Fibroblast of skin of right biceps (primary cell): Measurements from ENCODE around the gene ACTMAP.
"Not testable (repeated sequence)": the region's sequence is repeated elsewhere in the genome, so short reads cannot be mapped to it uniquely, and the experiment has no call there.

Experiments
- DNase-seq: peaks from one replicate; pipeline ENCODE4 v3.0.0-alpha.2; 2013

ACTMAP gene

GRCh38 chr19:40775632-40776022 lies 25.4 kb upstream of the ACTMAP start:
- no peak for DNase-seq

GRCh38 chr19:40774916-40775631 lies 24.8 kb upstream of the ACTMAP start, which contains the start of gene MIA:
TSS of gene MIA (plus strand) at chr19:40775521. CDS start at chr19:40775543, 22 bp downstream.
- DNase-seq = no peak

- peak; percentile 19 for DNase-seq
These were observed 21.0 kb upstream of the ACTMAP start for GRCh38 chr19:40771101-40771862.

- no peak for DNase-seq
These were observed 18.6 kb upstream of the ACTMAP start for GRCh38 chr19:40768869-40769268.

GRCh38 chr19:40766385-40766784 lies 16.1 kb upstream of the ACTMAP start:
- DNase-seq = not testable (repeated sequence)

GRCh38 chr19:40763963-40764362 lies 13.7 kb upstream of the ACTMAP start:
- DNase-seq = no peak

- no peak for DNase-seq
These were observed 13.2 kb upstream of the ACTMAP start for GRCh38 chr19:40763526-40763925.

GRCh38 chr19:40762754-40763470 lies 12.6 kb upstream of the ACTMAP start:
- DNase-seq = no peak

- no peak for DNase-seq
These were observed 9.1 kb upstream of the ACTMAP start for GRCh38 chr19:40759352-40759751.

- DNase-seq = no peak
These were observed 8.2 kb upstream of the ACTMAP start for GRCh38 chr19:40758491-40758890.

- DNase-seq = no peak
These were observed 6.3 kb upstream of the ACTMAP start for GRCh38 chr19:40756502-40757110.

GRCh38 chr19:40755791-40756190 lies 5.5 kb upstream of the ACTMAP start:
- no peak for DNase-seq

GRCh38 chr19:40755248-40755624 lies 5.0 kb upstream of the ACTMAP start:
- no peak for DNase-seq

- peak; percentile 55 for DNase-seq
These were observed 4.5 kb upstream of the ACTMAP start for GRCh38 chr19:40754611-40755247.

GRCh38 chr19:40752257-40752781 lies 2.0 kb upstream of the ACTMAP start:
- no peak for DNase-seq

GRCh38 chr19:40750874-40751537 lies 729 bp upstream of the ACTMAP start, which contains the start of gene SNRPA:
TSS of gene SNRPA (plus strand) at chr19:40751203. CDS start at chr19:40751409, 206 bp downstream.
- peak; percentile 99 for DNase-seq

- no peak for DNase-seq
These were observed 2.7 kb downstream of the ACTMAP start for GRCh38 chr19:40747536-40747935.

GRCh38 chr19:40745402-40745780 lies 4.9 kb downstream of the ACTMAP start:
- peak; percentile 40 for DNase-seq

- DNase-seq = no peak
These were observed 5.5 kb downstream of the ACTMAP start for GRCh38 chr19:40744554-40745401.

GRCh38 chr19:40743926-40744325 lies 6.4 kb downstream of the ACTMAP start:
- DNase-seq = no peak

GRCh38 chr19:40742886-40743285 lies 7.4 kb downstream of the ACTMAP start:
- DNase-seq = no peak
